Hepatocyte (in vitro differentiated cells): ENCODE results near the gene CBLL2. TPM values are rescaled to one million over a fixed set of nuclear protein-coding genes. Genes with fewer than 3 reads are reported as not detected.

Experiments
- DNase-seq: peaks from one replicate; pipeline ENCODE4 v3.0.0-alpha.2; 2016; ENCODE audit warnings: low spot score
- H2AFZ ChIP-seq: fragments of 200-600 bp; sonication (generic); 2 replicates; pipeline ENCODE4 v1.6.0; 2016; ENCODE audit warnings: antibody characterized with exemption, mild to moderate bottlenecking
- H3K27ac ChIP-seq: fragments of 200-600 bp; sonication (generic); 2 replicates; pipeline ENCODE4 v1.5.1; 2016; ENCODE audit warnings: mild to moderate bottlenecking
- H3K27me3 ChIP-seq: fragments of 200-600 bp; sonication (generic); 2 replicates; pipeline ENCODE4 v1.6.1; 2016
- H3K36me3 ChIP-seq: fragments of 200-600 bp; sonication (generic); replicated peaks from 2 replicates; pipeline ENCODE4 v1.5.1; 2016; ENCODE audit warnings: low read depth; ENCODE audit not compliant: insufficient read depth
- H3K4me1 ChIP-seq: fragments of 200-600 bp; sonication (generic); 2 replicates; pipeline ENCODE4 v1.5.1; 2016; ENCODE audit warnings: mild to moderate bottlenecking, moderate library complexity; ENCODE audit not compliant: insufficient read depth
- H3K4me2 ChIP-seq: fragments of 200-600 bp; sonication (generic); 2 replicates; pipeline ENCODE4 v1.6.0; 2016
- H3K4me3 ChIP-seq: fragments of 200-600 bp; sonication (generic); 2 replicates; pipeline ENCODE4 v1.5.1; 2016; ENCODE audit warnings: mild to moderate bottlenecking
- H3K79me2 ChIP-seq: fragments of 200-600 bp; sonication (generic); 2 replicates; pipeline ENCODE4 v1.6.0; 2017; ENCODE audit warnings: mild to moderate bottlenecking
- H3K9me2 ChIP-seq: fragments of 200-600 bp; sonication (generic); replicated peaks from 2 replicates; pipeline ENCODE4 v1.6.0; 2017; ENCODE audit warnings: mild to moderate bottlenecking; ENCODE audit not compliant: insufficient read depth
- H3K9me3 ChIP-seq: fragments of 200-600 bp; sonication (generic); 2 replicates; pipeline ENCODE4 v1.5.1; 2016; ENCODE audit warnings: low read depth, mild to moderate bottlenecking
- H4K20me1 ChIP-seq: fragments of 200-600 bp; sonication (generic); 2 replicates; pipeline ENCODE4 v1.6.0; 2016; ENCODE audit warnings: mild to moderate bottlenecking; ENCODE audit not compliant: insufficient read depth, poor library complexity, severe bottlenecking
- EZH2 ChIP-seq: fragments of 200-600 bp; sonication (generic); IDR thresholded peaks from 2 replicates; pipeline ENCODE4 v1.6.1; 2016; ENCODE audit warnings: antibody characterized with exemption, mild to moderate bottlenecking, borderline replicate concordance
- EZH2phosphoT487 ChIP-seq: fragments of 200-600 bp; sonication (generic); IDR thresholded peaks from one replicate; pipeline ENCODE4 v1.6.1; 2018; ENCODE audit warnings: antibody characterized with exemption, mild to moderate bottlenecking, low read depth, moderate library complexity; ENCODE audit not compliant: unreplicated experiment, severe bottlenecking
- WGBS: methylation state at CpG from one replicate; pipeline ENCODE4 v1.1.6; 2016; ENCODE audit warnings: low lambda C conversion rate; ENCODE audit errors: missing lambda C conversion rate; 5-methylcytosine and 5-hydroxymethylcytosine counted together
- polyA plus RNA-seq: library from polyadenylated mRNA; unstranded; fragments of >200 nt; fragmentation: Nextera tagmentation; extraction: Ambion mirVana; gene quantifications from 2 replicates; pipeline ENCODE4 v1.2.1, GENCODE V29; 2016
- total RNA-seq: library from RNA; depleted of rRNA; stranded (reverse); fragments of >200 nt; gene quantifications from 2 replicates; pipeline ENCODE4 v1.2.3, GENCODE V29; 2014
- TF ChIP-seq, protein P1 (sequence below): fragments of 200-600 bp; sonication (generic); IDR thresholded peaks from 2 replicates; pipeline ENCODE4 v1.5.1; 2016; ENCODE audit warnings: antibody characterized with exemption, mild to moderate bottlenecking; ENCODE audit not compliant: poor library complexity

The CBLL2 gene
- total and polyA plus RNA-seq, 2 experiments from 2014 or later, result not detected

DNA sequence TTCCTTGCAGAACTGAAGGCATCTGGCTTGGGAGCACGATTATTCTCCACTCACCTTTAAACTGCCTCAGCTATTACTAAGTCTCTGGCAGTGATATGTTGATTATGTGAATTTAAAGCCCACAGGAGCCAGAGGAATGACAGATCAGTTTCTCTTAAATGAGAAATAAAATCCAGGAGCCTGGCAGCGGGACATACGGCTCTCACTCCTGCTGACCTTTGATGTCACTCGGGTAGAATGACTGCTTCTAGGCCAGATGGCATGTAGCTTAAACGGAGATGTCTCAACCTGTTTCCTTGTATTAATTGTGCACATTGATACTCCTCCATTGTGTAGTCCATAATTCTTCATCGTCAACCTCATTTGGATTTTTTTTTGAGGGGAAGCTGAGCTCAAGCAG is 4.0 kb upstream of the CBLL2 start:
- H3K9me2 ChIP-seq, result no peaks in the 10 kb centered on the region
- H3K9me3 ChIP-seq, result no peaks in the 10 kb centered on the region
- H3K27me3 ChIP-seq, result no peaks in the 10 kb centered on the region
- no peaks in the 10 kb centered on the region for H4K20me1 ChIP-seq
- 67% methylated on average over 6 of the region's 6 CpGs for WGBS
- H3K79me2 ChIP-seq, result no peaks in the 10 kb centered on the region
- no peak for DNase-seq
- H3K27ac ChIP-seq, result no peak overlapping the region
- H3K4me1 ChIP-seq, result no peaks in the 10 kb centered on the region
- no peak overlapping the region for H3K4me3 ChIP-seq
- H2AFZ ChIP-seq, result no peak overlapping the region
- no peak overlapping the region for H3K4me2 ChIP-seq
- TF ChIP-seq EZH2, result no peak
- TF ChIP-seq, protein P1, sequence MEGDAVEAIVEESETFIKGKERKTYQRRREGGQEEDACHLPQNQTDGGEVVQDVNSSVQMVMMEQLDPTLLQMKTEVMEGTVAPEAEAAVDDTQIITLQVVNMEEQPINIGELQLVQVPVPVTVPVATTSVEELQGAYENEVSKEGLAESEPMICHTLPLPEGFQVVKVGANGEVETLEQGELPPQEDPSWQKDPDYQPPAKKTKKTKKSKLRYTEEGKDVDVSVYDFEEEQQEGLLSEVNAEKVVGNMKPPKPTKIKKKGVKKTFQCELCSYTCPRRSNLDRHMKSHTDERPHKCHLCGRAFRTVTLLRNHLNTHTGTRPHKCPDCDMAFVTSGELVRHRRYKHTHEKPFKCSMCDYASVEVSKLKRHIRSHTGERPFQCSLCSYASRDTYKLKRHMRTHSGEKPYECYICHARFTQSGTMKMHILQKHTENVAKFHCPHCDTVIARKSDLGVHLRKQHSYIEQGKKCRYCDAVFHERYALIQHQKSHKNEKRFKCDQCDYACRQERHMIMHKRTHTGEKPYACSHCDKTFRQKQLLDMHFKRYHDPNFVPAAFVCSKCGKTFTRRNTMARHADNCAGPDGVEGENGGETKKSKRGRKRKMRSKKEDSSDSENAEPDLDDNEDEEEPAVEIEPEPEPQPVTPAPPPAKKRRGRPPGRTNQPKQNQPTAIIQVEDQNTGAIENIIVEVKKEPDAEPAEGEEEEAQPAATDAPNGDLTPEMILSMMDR, result no peak
- no peak for TF ChIP-seq EZH2phosphoT487
- no peaks in the 10 kb centered on the region for H3K36me3 ChIP-seq

DNA sequence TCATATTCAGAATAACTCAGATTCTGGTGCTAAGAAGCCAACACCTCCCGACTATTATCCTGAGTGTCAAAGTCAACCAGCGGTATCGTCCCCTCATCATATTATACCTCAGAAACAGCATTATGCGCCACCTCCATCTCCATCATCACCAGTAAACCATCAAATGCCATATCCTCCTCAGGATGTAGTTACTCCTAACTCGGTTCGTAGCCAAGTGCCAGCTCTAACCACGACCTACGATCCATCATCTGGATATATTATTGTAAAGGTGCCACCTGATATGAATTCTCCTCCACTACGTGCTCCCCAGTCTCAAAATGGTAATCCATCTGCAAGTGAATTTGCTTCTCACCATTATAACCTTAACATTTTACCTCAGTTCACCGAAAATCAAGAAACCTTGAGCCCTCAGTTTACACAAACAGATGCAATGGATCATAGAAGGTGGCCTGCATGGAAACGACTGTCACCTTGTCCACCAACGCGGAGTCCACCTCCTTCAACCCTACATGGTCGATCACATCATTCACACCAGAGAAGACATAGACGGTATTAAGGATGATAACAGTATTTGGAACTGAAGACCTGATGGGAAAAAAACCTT is 1.1 kb downstream of the CBLL2 start:
- no peak overlapping the region for H3K4me2 ChIP-seq
- H3K27me3 ChIP-seq, result no peaks in the 10 kb centered on the region
- H3K4me3 ChIP-seq, result no peak overlapping the region
- no peaks in the 10 kb centered on the region for H3K4me1 ChIP-seq
- H3K79me2 ChIP-seq, result no peaks in the 10 kb centered on the region
- DNase-seq, result no peak
- H4K20me1 ChIP-seq, result no peaks in the 10 kb centered on the region
- no peaks in the 10 kb centered on the region for H3K9me2 ChIP-seq
- no peak overlapping the region for H2AFZ ChIP-seq
- no peaks in the 10 kb centered on the region for H3K9me3 ChIP-seq
- H3K36me3 ChIP-seq, result no peaks in the 10 kb centered on the region
- no peak overlapping the region for H3K27ac ChIP-seq
- TF ChIP-seq EZH2 (no peak), EZH2phosphoT487 (no peak)
- TF ChIP-seq, protein P1, result no peak
- WGBS, result 85% methylated on average over 15 of the region's 15 CpGs

DNA sequence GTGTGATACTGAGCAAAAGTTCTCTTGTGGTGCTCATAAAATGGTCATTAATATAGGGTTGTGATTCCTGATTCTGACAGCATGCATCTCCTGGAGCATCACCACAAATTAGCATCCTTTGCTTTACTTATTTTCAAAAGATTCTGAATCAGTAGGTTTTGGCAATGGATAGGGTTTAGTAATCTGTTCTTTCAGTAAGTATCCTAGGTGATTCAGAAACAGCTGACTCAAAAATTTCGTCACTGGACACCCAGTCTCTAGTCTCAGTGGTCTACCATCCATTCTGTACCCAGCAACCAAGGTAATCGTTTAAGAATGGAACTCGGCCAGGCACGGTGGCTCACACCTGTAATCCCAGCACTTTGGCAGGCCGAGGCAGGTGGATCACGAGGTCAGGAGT is 4.1 kb downstream of the CBLL2 start:
- Histone ChIP-seq H3K4me3 (no peak overlapping the region), H3K4me2 (no peak overlapping the region), H2AFZ (no peak overlapping the region), H3K9me2 (no peaks in the 10 kb centered on the region), H3K79me2 (no peaks in the 10 kb centered on the region), H3K36me3 (no peaks in the 10 kb centered on the region), H4K20me1 (no peaks in the 10 kb centered on the region), H3K4me1 (no peaks in the 10 kb centered on the region), H3K9me3 (no peaks in the 10 kb centered on the region), H3K27ac (no peak overlapping the region), H3K27me3 (no peaks in the 10 kb centered on the region)
- DNase-seq, result no peak
- 72% methylated on average over 6 of the region's 6 CpGs for WGBS
- TF ChIP-seq EZH2phosphoT487 (no peak), EZH2 (no peak)
- TF ChIP-seq, protein P1, result no peak
